ENCODE measurements around the gene CNKSR1. TPM values are rescaled to one million over a fixed set of nuclear protein-coding genes. Genes with fewer than 3 reads are reported as not detected.

Gene CNKSR1
- total and polyA plus RNA-seq, 2 of the 4 experiments (the other 2 are of a cell fraction), result 0.43 TPM; not detected in 1

GRCh38 chr1:26233903-26234643 lies 56.8 kb downstream of the CNKSR1 start, which contains the start of gene CEP85 (continued):
- TF ChIP-seq CTCF (conservative IDR thresholded peaks at IDR 0.05; ENCODE audit: low read depth, low read length) (peak; percentile 84), NFE2L2 (IDR thresholded peaks at IDR 0.05; ENCODE audit: low read depth, low read length) (no peak)

Measured in IMR-90 (cell line).